Upper lobe of left lung (tissue), 6 donors: ENCODE results near the gene KCTD7. TPM values are rescaled to one million over a fixed set of nuclear protein-coding genes. Genes with fewer than 3 reads are reported as not detected.
"Not testable (repeated sequence)": the region's sequence is repeated elsewhere in the genome, so short reads cannot be mapped to it uniquely, and the experiment has no call there.

Experiments used
- ATAC-seq, 2 donors: fragments of 200-7000 bp; cut with Tn5 transposase; one replicate each; pipeline ENCODE4 v1.9.1; 2022; ENCODE audit warnings: mild to moderate bottlenecking in 2 of 2, moderate library complexity in 2 of 2; ENCODE audit not compliant: low FRiP score in 2 of 2
- DNase-seq, 2 donors: peaks; one replicate each; pipeline ENCODE4 v3.0.0-alpha.2; 2019 to 2020
- H3K27ac ChIP-seq, 4 donors: fragments of 200-600 bp; sonication (generic); one replicate each; pipeline ENCODE4 v1.5.1; 2016 to 2019
- H3K27me3 ChIP-seq, 4 donors: fragments of 200-600 bp; sonication (generic); one replicate each; pipeline ENCODE4 v1.5.1; 2017 to 2019
- H3K36me3 ChIP-seq, 4 donors: fragments of 200-600 bp; sonication (generic); one replicate each; pipeline ENCODE4 v1.5.1; 2016 to 2019
- H3K4me1 ChIP-seq, 4 donors: fragments of 200-600 bp; sonication (generic); one replicate each; pipeline ENCODE4 v1.5.1; 2018 to 2019
- H3K4me3 ChIP-seq, 4 donors: fragments of 200-600 bp; sonication (generic); one replicate each; pipeline ENCODE4 v1.5.1; 2017 to 2019; ENCODE audit warnings: mild to moderate bottlenecking in 2 of 4, moderate library complexity in 1 of 4
- H3K9me3 ChIP-seq, 4 donors: fragments of 200-600 bp; sonication (generic); one replicate each; pipeline ENCODE4 v1.5.1; 2018 to 2019
- POLR2A ChIP-seq, 4 donors: fragments of 450-650 bp; IDR thresholded peaks; one replicate each; pipeline ENCODE4 v1.5.1; 2016 to 2017; ENCODE audit warnings: antibody characterized with exemption in 4 of 4, mild to moderate bottlenecking in 2 of 4
- POLR2AphosphoS5 ChIP-seq, 2 donors: sonication (generic); formaldehyde crosslinking; IDR thresholded peaks; one replicate each; pipeline ENCODE4 v1.5.1; 2017; ENCODE audit warnings: antibody characterized with exemption in 2 of 2
- WGBS, 2 donors: methylation state at CpG; one replicate each; pipeline ENCODE4 v1.1.5; 2017 to 2018; 5-methylcytosine and 5-hydroxymethylcytosine counted together
- total RNA-seq, 6 donors: library from RNA; depleted of rRNA in 4 of 6; stranded (reverse); fragments of >200 nt in 4 of 6; gene quantifications; one replicate each; pipeline versions ENCODE4 v1.1.0 to v1.2.1, GENCODE V29; 2016 to 2021
- TF ChIP-seq, protein P1 (sequence below), 6 experiments: fragments of 450-650 bp in 4 of 6; fragments of 200-600 bp in 2 of 6; sonication (generic) in 2 of 6; IDR thresholded peaks; one replicate each; pipeline ENCODE4 v1.5.1; 2016 to 2019; ENCODE audit warnings: antibody characterized with exemption in 6 of 6
- donor health status: DM: no; HTN: no; CAD: no; lungs with moderate emphysema.
- donor health status: DM: no; HTN: yes; CAD: no; lungs with severe emphysema.

KCTD7 gene
- total RNA-seq, 6 donors from 2014 or later, result 6.1 to 38.8 (median 13.5) TPM

DNA sequence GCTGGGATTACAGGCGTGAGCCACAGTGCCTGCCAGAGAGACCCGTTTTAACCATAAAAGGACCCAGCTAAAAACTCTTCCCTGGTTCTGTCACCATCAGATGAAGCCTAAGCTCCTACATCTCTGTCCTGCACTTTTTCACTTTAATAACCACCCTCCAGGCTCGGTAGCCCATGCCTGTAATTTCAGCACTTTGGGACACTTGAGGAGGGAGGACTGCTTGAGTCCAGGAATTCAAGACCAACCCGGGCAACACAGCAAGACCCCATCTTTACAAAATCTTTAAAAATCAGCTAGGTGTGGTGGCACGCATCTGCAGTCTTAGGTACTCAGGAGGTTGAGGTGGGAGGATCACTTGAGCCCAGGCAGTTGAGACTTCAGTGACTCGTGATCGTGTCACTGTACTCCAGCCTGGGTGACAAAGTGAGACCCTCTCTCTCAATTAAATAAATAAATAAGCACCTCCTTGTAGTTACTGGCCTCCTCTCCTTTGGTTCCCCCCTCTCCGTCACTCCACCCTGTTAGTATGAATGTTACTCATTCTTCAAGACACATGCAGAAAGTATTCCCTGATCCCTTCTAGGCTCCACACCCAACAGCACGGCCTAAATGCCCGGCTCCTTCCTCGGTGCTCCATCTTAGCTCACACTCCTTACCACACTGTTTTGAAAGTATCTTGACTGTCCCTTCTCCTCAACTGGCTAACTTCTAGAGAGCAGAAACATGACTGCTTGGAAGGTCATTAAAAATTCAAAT lies 38.2 kb upstream of the KCTD7 start:
- DNase-seq, H3K36me3 ChIP-seq, H3K9me3 ChIP-seq, H3K27me3 ChIP-seq: not testable (repeated sequence)
- 66 to 68% methylated on average over 10 to 11 of the region's 11 CpGs for WGBS, 2 donors
- Histone ChIP-seq H3K4me1 (peaks cover 23 to 44% (median 30%) of the 10 kb centered on the region in 4 donors), H3K27ac (peak overlapping the region in 2 of 4 donors; percentile 97), H3K4me3 (peak overlapping the region in 3 of 4 donors; percentile 83 to 93 (median 85))
- ATAC-seq, result peak in 1 of 2 donors; percentile 40

DNA sequence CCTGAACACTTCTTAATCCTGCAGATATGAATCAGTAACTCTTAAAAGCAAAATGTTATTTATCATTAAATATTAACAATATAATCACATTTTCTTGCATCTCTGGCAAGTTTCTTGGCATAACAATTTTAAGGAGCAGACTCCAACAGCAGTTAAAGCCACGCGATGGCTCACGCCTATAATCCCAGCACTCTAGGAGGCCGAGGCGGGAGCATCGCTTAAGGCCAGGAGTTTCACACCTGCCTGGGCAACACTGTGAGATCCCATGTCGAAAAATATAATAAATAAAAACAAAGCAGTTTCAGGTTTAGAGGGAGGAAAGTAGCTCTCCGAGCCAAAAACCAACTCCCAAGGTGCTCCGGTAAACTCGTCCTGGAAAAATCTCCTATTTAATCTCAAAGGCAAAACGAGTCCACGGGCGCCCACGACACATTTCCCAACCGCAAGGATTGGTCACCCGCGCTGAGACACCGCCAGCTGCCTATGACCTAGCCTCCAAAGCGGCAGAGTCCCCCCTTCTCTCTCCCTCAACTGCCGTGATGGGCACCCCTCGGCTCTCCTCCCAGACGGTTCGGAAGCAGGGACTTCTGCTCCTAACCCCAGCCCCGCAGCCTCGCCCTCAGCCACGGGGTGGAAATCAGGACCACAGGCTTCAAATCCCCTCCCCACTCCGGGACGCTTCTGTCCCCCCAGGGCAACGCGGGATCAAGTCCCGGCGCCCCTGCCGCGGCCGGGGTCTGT lies 37.5 kb upstream of the KCTD7 start:
- Histone ChIP-seq H3K27ac (peak overlapping the region; percentile 91 to 99 (median 97)), H3K4me1 (peaks cover 23 to 37% (median 29%) of the 10 kb centered on the region in 4 donors), H3K4me3 (peak overlapping the region; percentile 83 to 96 (median 89))
- ATAC-seq (peak; percentile 6 to 65), DNase-seq (peak in 1 of 2 donors; percentile 40)
- not testable (repeated sequence) for H3K9me3 ChIP-seq, H3K27me3 ChIP-seq, H3K36me3 ChIP-seq
- 8 to 19% methylated on average over 16 to 35 of the region's 35 CpGs for WGBS, 2 donors

DNA sequence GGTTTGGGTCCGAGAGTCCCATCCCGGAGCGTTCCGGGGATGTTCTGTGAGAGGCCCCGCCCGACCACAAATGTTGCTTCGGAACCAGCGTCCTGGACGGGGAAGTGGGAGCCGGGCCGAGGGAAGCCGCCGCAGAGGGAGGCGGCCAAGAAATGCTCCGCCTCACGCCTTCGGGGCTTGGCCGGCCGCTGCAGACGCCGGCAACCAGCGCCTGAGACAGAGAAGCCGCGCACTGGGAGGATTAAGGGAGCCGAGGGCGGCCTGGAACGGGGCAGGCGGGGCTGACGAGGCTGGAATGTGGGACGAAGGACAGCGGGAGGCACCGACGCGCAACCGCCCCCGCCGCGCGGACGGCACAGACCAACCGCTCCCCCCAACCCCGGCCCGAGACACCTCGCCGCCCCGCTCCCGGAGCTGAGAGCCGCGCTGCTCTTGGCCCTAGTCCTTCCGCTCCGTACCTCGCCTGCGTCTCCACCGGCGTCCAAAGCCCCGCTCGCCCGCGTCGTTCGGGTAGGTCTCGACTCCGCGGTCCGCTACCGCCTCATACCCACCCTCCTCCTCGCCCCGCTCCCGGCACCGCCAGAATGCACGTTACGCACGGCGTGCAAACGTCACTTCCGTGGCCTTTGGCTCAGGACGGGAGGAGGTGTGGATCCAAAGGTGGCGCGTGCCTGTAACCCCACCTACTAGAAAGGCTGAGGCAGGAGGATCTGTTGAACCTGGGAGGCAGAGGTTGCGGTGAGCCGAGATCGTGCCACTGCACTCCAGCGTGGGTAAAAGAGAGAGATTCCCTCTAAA lies 36.7 kb upstream of the KCTD7 start:
- TF ChIP-seq POLR2A (IDR thresholded peaks at IDR 0.05) (peak in 3 of 4 donors; percentile 76 to 95 (median 85)), POLR2AphosphoS5 (IDR thresholded peaks at IDR 0.05) (peak; percentile 98 to 99)
- TF ChIP-seq, protein P1, sequence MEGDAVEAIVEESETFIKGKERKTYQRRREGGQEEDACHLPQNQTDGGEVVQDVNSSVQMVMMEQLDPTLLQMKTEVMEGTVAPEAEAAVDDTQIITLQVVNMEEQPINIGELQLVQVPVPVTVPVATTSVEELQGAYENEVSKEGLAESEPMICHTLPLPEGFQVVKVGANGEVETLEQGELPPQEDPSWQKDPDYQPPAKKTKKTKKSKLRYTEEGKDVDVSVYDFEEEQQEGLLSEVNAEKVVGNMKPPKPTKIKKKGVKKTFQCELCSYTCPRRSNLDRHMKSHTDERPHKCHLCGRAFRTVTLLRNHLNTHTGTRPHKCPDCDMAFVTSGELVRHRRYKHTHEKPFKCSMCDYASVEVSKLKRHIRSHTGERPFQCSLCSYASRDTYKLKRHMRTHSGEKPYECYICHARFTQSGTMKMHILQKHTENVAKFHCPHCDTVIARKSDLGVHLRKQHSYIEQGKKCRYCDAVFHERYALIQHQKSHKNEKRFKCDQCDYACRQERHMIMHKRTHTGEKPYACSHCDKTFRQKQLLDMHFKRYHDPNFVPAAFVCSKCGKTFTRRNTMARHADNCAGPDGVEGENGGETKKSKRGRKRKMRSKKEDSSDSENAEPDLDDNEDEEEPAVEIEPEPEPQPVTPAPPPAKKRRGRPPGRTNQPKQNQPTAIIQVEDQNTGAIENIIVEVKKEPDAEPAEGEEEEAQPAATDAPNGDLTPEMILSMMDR (IDR thresholded peaks at IDR 0.05), result no peak
- ATAC-seq (peak; percentile 95 to 97), DNase-seq (peak; percentile 94 to 95)
- 0% methylated on average over 9 to 57 of the region's 83 CpGs for WGBS, 2 donors
- H3K27ac ChIP-seq, result peak overlapping the region; percentile 91 to 99 (median 97)
- peaks cover 23 to 32% (median 27%) of the 10 kb centered on the region in 4 donors for H3K4me1 ChIP-seq
- H3K27me3 ChIP-seq, result no peaks in the 10 kb centered on the region
- H3K36me3 ChIP-seq, result no peaks in the 10 kb centered on the region
- H3K4me3 ChIP-seq, result peak overlapping the region; percentile 83 to 96 (median 89)
- no peaks in the 10 kb centered on the region for H3K9me3 ChIP-seq

DNA sequence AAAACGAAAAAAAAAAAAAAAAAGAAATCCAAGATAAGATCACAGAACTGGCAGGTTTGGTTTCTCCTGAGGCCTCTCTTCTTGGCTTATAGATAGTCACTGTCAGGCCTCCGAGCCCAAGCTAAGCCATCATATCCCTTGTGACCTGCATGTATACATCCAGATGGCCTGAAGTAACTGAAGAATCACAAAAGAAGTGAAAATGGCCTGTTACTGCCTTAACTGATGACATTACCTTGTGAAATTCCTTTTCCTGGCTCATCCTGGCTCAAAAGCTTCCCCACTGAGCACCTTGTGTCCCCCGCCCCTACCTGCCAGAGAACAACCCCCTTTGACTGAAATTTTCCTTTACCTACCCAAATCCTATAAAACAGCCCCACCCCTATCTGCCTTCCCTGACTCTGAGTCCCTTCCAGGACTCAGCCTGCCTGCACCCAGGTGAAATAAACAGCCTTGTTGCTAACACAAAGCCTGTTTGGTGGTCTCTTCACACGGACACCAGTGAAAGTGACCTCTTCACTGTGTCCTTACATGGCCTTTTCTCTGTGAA lies 36.0 kb upstream of the KCTD7 start:
- Histone ChIP-seq H3K4me3 (peak overlapping the region in 3 of 4 donors; percentile 83 to 93 (median 85)), H3K4me1 (peaks cover 23 to 32% (median 27%) of the 10 kb centered on the region in 4 donors), H3K27ac (peak overlapping the region; percentile 91 to 99 (median 97))
- H3K36me3 ChIP-seq, H3K9me3 ChIP-seq, ATAC-seq, H3K27me3 ChIP-seq, DNase-seq: not testable (repeated sequence)
- WGBS, 2 donors, result 26 to 32% methylated on average over 4 of the region's 4 CpGs

DNA sequence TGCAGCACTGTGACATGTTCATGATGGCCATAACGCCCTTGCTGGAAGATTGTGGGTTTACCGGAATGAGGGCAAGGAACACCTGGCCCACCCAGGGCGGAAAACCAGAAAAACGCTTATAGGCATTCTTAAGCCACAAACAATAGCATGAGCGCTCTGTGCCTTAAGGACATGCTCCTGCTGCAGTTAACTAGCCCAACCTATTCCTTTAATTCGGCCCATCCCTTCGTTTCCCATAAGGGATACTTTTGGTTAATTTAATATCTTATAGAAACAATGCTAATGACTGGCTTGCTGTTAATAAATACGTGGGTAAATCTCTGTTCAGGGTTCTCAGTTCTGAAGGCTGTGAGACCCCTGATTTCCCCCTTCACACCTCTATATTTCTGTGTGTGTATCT lies 34.6 kb upstream of the KCTD7 start:
- not testable (repeated sequence) for H3K27ac ChIP-seq, H3K9me3 ChIP-seq, H3K4me3 ChIP-seq, ATAC-seq, DNase-seq, H3K36me3 ChIP-seq, H3K27me3 ChIP-seq
- WGBS, 2 donors, result 94 to 95% methylated on average over 8 of the region's 8 CpGs
- peaks cover 23 to 27% (median 25%) of the 10 kb centered on the region in 4 donors for H3K4me1 ChIP-seq

DNA sequence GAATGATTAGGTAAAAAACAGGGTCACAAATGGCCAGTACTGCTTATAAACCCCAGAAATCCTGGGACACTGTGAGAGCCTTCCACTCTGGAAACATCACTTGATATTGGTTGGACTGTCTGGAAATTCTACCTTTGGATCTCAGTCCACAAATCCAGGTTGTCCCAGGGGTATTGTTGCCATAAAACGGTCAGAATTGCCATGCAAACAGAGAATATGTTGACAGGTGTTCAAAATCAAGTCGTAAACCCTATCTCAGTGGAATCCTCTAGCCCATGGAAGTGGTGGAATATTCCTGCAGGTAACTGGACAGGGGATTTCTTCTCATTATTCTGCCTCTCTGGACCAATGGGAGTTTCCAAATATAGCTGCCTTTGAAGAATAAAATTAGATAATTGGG lies 31.2 kb upstream of the KCTD7 start:
- no peak for DNase-seq
- no peak overlapping the region for H3K27ac ChIP-seq
- no peaks in the 10 kb centered on the region for H3K27me3 ChIP-seq
- H3K36me3 ChIP-seq, result no peaks in the 10 kb centered on the region
- no peaks in the 10 kb centered on the region for H3K9me3 ChIP-seq
- H3K4me3 ChIP-seq, result no peak overlapping the region
- TF ChIP-seq, protein P1 (IDR thresholded peaks at IDR 0.05), result no peak
- no peak for TF ChIP-seq POLR2A (IDR thresholded peaks at IDR 0.05)
- 62 to 63% methylated on average over 2 of the region's 2 CpGs for WGBS, 2 donors
- no peak for ATAC-seq
- peaks cover 5 to 6% (median 6%) of the 10 kb centered on the region in 4 donors for H3K4me1 ChIP-seq
